Body of pancreas (tissue), 4 donors: ENCODE measurements around the gene PRDM7.

Experiments used
- POLR2A ChIP-seq, 3 donors: fragments of 450-650 bp; IDR thresholded peaks; one replicate each; pipeline ENCODE4 v1.6.1; 2016; ENCODE audit warnings: antibody characterized with exemption in 3 of 3, mild to moderate bottlenecking in 2 of 3
- TF ChIP-seq, protein P1 (sequence below), 7 experiments: fragments of 450-650 bp in 4 of 7; fragments of 200-600 bp in 3 of 7; sonication (generic) in 3 of 7; IDR thresholded peaks; one replicate each; pipeline ENCODE4 v1.5.1; 2016 to 2019; ENCODE audit warnings: antibody characterized with exemption in 7 of 7

DNA sequence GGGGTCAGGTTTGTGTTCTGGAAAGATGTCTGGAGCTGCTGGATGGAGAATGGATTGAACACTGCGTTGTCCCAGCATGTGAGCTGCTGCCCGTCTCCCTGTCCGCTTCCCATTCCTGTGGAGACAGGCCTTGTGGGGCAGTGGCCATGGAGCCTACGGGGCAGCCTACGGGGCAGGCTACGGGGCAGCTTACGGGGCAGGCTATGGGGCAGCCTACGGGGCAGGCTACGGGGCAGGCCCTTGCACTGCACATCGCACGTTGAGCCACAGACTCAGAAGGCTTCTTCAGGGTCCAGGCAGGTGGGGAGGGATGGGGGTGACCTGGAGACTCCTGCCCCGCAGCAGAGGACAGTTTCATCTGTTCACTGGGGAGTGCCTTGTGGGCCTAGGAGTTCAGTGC lies 48.1 kb downstream of the PRDM7 start:
- TF ChIP-seq POLR2A (IDR thresholded peaks at IDR 0.05) = no peak
- TF ChIP-seq, protein P1, sequence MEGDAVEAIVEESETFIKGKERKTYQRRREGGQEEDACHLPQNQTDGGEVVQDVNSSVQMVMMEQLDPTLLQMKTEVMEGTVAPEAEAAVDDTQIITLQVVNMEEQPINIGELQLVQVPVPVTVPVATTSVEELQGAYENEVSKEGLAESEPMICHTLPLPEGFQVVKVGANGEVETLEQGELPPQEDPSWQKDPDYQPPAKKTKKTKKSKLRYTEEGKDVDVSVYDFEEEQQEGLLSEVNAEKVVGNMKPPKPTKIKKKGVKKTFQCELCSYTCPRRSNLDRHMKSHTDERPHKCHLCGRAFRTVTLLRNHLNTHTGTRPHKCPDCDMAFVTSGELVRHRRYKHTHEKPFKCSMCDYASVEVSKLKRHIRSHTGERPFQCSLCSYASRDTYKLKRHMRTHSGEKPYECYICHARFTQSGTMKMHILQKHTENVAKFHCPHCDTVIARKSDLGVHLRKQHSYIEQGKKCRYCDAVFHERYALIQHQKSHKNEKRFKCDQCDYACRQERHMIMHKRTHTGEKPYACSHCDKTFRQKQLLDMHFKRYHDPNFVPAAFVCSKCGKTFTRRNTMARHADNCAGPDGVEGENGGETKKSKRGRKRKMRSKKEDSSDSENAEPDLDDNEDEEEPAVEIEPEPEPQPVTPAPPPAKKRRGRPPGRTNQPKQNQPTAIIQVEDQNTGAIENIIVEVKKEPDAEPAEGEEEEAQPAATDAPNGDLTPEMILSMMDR (IDR thresholded peaks at IDR 0.05) = no peak
